ENCODE measurements around the gene YBX3.

Gene YBX3

GRCh38 chr12:10701843-10702242, 21.3 kb downstream of the YBX3 start:
- Histone ChIP-seq H3K4me1 (ENCODE audit: insufficient read depth, low read length) (no peaks in the 10 kb centered on the region), H3K9me3 (ENCODE audit: low read length) (no peaks in the 10 kb centered on the region), H3K27ac (ENCODE audit: low read depth, low read length) (no peak overlapping the region), H3K27me3 (ENCODE audit: control insufficient read depth in 1 of 2, insufficient read depth in 2 of 2, low read length in 2 of 2) (no peaks in the 10 kb centered on the region), H3K9ac (ENCODE audit: low read length) (no peak overlapping the region), H3K4me3 (ENCODE audit: low read depth in 1 of 2, low read length in 2 of 2) (no peak overlapping the region), H3K36me3 (ENCODE audit: insufficient read depth, low read length) (peaks cover 53% of the 10 kb centered on the region)

DNA sequence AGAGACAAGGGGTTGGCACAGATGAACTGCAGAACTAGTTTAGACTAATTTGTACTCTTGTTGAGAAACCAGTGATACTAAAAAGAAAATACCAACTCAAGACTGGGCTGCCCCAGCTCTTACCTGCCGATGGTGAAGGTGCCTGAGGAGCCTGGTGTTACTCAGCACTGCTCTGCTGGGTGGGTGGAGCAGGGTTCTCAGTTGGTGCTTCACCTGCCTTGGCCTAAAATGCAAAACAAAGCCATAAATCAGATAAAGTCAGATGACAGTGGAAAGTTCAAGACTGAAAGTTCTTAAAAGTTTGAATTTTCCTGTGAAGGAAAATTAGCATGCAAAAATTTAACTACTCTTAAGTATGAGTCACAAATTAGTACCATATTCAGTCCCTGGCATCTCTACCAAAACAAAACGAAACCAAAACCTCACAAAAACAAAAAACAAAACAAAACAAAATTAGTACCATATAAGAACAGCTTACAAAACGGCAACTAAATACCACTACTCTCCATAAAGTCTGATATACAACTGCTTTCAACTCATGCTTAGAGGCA, 21.9 kb downstream of the YBX3 start:
- Histone ChIP-seq H3K27me3 (ENCODE audit: control insufficient read depth in 1 of 2, insufficient read depth in 2 of 2, low read length in 2 of 2) (no peaks in the 10 kb centered on the region), H3K4me1 (ENCODE audit: insufficient read depth, low read length) (no peaks in the 10 kb centered on the region), H3K36me3 (ENCODE audit: insufficient read depth, low read length) (peaks cover 53% of the 10 kb centered on the region), H3K9me3 (ENCODE audit: low read length) (no peaks in the 10 kb centered on the region), H3K4me3 (ENCODE audit: low read depth in 1 of 2, low read length in 2 of 2) (no peak overlapping the region), H3K27ac (ENCODE audit: low read depth, low read length) (no peak overlapping the region), H3K9ac (ENCODE audit: low read length) (no peak overlapping the region)

- no peaks in the 10 kb centered on the region for H3K27me3 ChIP-seq (ENCODE audit: control insufficient read depth in 1 of 2, insufficient read depth in 2 of 2, low read length in 2 of 2)
- no peaks in the 10 kb centered on the region for H3K9me3 ChIP-seq (ENCODE audit: low read length)
- H3K4me1 ChIP-seq (ENCODE audit: insufficient read depth, low read length), result no peaks in the 10 kb centered on the region
- no peak overlapping the region for H3K4me3 ChIP-seq (ENCODE audit: low read depth in 1 of 2, low read length in 2 of 2)
- no peak overlapping the region for H3K9ac ChIP-seq (ENCODE audit: low read length)
- H3K36me3 ChIP-seq (ENCODE audit: insufficient read depth, low read length), result peaks cover 53% of the 10 kb centered on the region
- H3K27ac ChIP-seq (ENCODE audit: low read depth, low read length), result no peak overlapping the region
Measured at GRCh38 chr12:10700581-10700980, 22.5 kb downstream of the YBX3 start.

DNA sequence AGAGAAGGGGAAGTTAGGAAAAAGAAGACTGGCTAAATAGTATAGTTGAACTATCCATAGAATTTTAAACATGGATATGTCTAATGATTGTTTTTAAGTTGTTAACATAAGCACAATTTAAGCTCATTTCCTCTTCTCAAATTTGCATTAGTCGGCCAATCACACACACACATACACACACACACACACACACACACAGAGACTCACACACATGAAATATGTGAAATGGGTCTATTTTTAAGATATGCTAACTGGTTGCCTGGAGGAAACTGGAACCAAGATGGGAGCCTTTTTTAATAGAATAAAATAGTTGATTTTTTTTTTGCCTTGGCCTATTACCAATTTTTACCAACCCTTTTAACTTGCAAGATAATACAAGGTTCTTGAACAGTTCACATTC, 25.3 kb downstream of the YBX3 start:
- Histone ChIP-seq H3K4me1 (ENCODE audit: insufficient read depth, low read length) (no peaks in the 10 kb centered on the region), H3K4me3 (ENCODE audit: low read depth in 1 of 2, low read length in 2 of 2) (no peak overlapping the region), H3K27ac (ENCODE audit: low read depth, low read length) (no peak overlapping the region), H3K9me3 (ENCODE audit: low read length) (no peaks in the 10 kb centered on the region), H3K9ac (ENCODE audit: low read length) (no peak overlapping the region), H3K27me3 (ENCODE audit: control insufficient read depth in 1 of 2, insufficient read depth in 2 of 2, low read length in 2 of 2) (no peaks in the 10 kb centered on the region), H3K36me3 (ENCODE audit: insufficient read depth, low read length) (peaks cover 46% of the 10 kb centered on the region)

DNA sequence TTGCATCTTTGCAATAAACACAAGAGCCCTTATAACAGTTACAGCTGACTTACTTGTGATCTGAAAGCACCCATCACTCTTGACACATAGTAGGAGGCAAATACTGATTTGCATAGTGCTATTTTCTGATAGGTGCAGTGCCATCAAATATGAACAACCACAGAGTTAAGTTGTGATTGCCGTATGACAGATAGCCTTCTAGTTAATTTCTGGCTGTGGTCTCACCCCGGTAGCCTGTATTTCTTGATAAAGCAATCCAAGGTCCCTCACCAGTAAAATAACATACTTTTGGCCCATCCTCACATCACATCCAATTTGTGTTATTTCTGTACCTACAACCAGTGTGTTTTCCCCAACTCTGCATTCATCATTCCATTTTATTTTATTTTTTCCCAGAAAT, 26.0 kb downstream of the YBX3 start:
- Histone ChIP-seq H3K27me3 (ENCODE audit: control insufficient read depth in 1 of 2, insufficient read depth in 2 of 2, low read length in 2 of 2) (no peaks in the 10 kb centered on the region), H3K36me3 (ENCODE audit: insufficient read depth, low read length) (peaks cover 44% of the 10 kb centered on the region), H3K27ac (ENCODE audit: low read depth, low read length) (no peak overlapping the region), H3K4me1 (ENCODE audit: insufficient read depth, low read length) (no peaks in the 10 kb centered on the region), H3K4me3 (ENCODE audit: low read depth in 1 of 2, low read length in 2 of 2) (no peak overlapping the region), H3K9me3 (ENCODE audit: low read length) (no peaks in the 10 kb centered on the region), H3K9ac (ENCODE audit: low read length) (no peak overlapping the region)

DNA sequence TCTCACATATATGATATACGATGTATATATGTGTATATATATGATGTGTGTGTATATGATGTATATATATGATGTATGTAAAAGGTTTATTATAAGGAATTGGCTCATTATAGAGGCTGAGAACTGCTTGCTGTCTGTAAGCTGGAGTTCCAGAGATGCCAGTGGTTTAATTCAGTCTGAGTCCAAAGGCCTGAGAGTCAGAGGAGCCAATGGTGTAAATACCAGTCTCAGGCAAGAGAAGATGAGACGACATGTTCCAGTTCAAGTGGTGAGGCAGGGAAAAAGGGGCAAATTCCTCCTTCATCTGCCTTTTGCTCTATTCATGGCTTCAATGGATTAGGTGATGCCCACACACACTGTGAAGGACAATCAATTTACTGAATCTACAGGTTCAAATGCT, 32.2 kb downstream of the YBX3 start:
- no peak overlapping the region for H3K9ac ChIP-seq (ENCODE audit: low read length)
- H3K27ac ChIP-seq (ENCODE audit: low read depth, low read length), result no peak overlapping the region

DNA sequence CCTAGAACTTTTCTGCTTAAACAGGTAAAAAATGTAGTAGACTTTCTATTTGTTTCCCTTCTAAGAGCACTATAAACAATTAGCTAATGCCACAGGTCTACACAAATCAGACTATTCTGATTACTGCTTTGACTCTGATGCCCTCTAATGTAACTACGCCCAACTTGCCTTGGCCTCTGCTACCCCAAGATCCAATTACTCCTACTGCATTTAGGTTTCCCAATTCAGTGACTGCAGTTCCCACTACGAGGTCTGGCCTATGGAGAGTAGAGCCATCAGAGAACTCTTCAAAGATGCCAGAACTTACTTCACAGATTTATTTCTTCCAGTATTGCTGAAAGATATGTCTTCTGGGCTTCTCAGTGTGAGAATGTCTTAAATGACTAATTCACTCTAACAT, 34.0 kb downstream of the YBX3 start:
- Histone ChIP-seq H3K9ac (ENCODE audit: low read length) (no peak overlapping the region), H3K4me1 (ENCODE audit: insufficient read depth, low read length) (no peaks in the 10 kb centered on the region), H3K36me3 (ENCODE audit: insufficient read depth, low read length) (no peaks in the 10 kb centered on the region), H3K9me3 (ENCODE audit: low read length) (no peaks in the 10 kb centered on the region), H3K4me3 (ENCODE audit: low read depth in 1 of 2, low read length in 2 of 2) (no peak overlapping the region), H3K27me3 (ENCODE audit: control insufficient read depth in 1 of 2, insufficient read depth in 2 of 2, low read length in 2 of 2) (no peaks in the 10 kb centered on the region), H3K27ac (ENCODE audit: low read depth, low read length) (no peak overlapping the region)

More for the DNA sequence above, 32.2 kb downstream of the YBX3 start:
- H3K9me3 ChIP-seq (ENCODE audit: low read length), result no peaks in the 10 kb centered on the region
- H3K27me3 ChIP-seq (ENCODE audit: control insufficient read depth in 1 of 2, insufficient read depth in 2 of 2, low read length in 2 of 2), result no peaks in the 10 kb centered on the region
- no peaks in the 10 kb centered on the region for H3K4me1 ChIP-seq (ENCODE audit: insufficient read depth, low read length)
- H3K4me3 ChIP-seq (ENCODE audit: low read depth in 1 of 2, low read length in 2 of 2), result no peak overlapping the region
- no peaks in the 10 kb centered on the region for H3K36me3 ChIP-seq (ENCODE audit: insufficient read depth, low read length)

DNA sequence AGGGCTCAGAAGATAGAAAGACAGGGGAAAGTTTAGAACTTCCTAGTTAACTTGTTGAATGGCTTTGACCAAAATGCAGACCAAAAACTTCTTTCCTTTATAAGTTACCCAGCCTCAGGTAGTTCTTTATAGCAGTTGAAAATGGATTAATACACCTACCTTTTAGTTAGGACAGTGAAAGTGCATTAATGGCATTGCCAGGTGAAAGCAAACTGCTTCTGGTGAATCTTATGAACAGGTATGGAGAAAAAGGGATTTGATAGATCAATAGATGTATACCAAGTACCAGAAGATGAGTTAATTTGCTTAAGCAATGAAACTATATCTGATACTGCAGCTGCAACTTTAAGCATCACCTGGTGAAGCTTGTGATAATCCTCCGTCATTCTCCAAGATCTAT, 35.1 kb downstream of the YBX3 start:
- H3K4me3 ChIP-seq (ENCODE audit: low read depth in 1 of 2, low read length in 2 of 2), result no peak overlapping the region
- no peaks in the 10 kb centered on the region for H3K27me3 ChIP-seq (ENCODE audit: control insufficient read depth in 1 of 2, insufficient read depth in 2 of 2, low read length in 2 of 2)
- no peaks in the 10 kb centered on the region for H3K4me1 ChIP-seq (ENCODE audit: insufficient read depth, low read length)
- no peaks in the 10 kb centered on the region for H3K9me3 ChIP-seq (ENCODE audit: low read length)
- no peaks in the 10 kb centered on the region for H3K36me3 ChIP-seq (ENCODE audit: insufficient read depth, low read length)
- H3K27ac ChIP-seq (ENCODE audit: low read depth, low read length), result no peak overlapping the region
- no peak overlapping the region for H3K9ac ChIP-seq (ENCODE audit: low read length)

- Histone ChIP-seq H3K27ac (ENCODE audit: low read depth, low read length) (no peak within 1 kb of the TSS), H3K9ac (ENCODE audit: low read length) (no peak within 1 kb of the TSS)
Measured at GRCh38 chr12:10673659-10674384, 49.3 kb downstream of the YBX3 start, which contains the start of gene STYK1. TSS of gene STYK1 (minus strand) at chr12:10674052. CDS start at chr12:10634618, 39,434 bp downstream.

GRCh38 chr12:10672231-10672868, 50.8 kb downstream of the YBX3 start:
- Histone ChIP-seq H3K4me3 (ENCODE audit: low read depth in 1 of 2, low read length in 2 of 2) (no peak overlapping the region), H3K27me3 (ENCODE audit: control insufficient read depth in 1 of 2, insufficient read depth in 2 of 2, low read length in 2 of 2) (peaks cover 6 to 21% of the 10 kb centered on the region in 2 donors), H3K9ac (ENCODE audit: low read length) (no peak overlapping the region), H3K9me3 (ENCODE audit: low read length) (no peaks in the 10 kb centered on the region), H3K27ac (ENCODE audit: low read depth, low read length) (no peak overlapping the region), H3K36me3 (ENCODE audit: insufficient read depth, low read length) (no peaks in the 10 kb centered on the region), H3K4me1 (ENCODE audit: insufficient read depth, low read length) (no peaks in the 10 kb centered on the region)

More at GRCh38 chr12:10673659-10674384, 49.3 kb downstream of the YBX3 start, which contains the start of gene STYK1:
- Histone ChIP-seq H3K36me3 (ENCODE audit: insufficient read depth, low read length) (no peaks in the 10 kb centered on the region), H3K9me3 (ENCODE audit: low read length) (no peaks in the 10 kb centered on the region), H3K27me3 (ENCODE audit: control insufficient read depth in 1 of 2, insufficient read depth in 2 of 2, low read length in 2 of 2) (peaks cover 6 to 21% of the 10 kb centered on the region in 2 donors), H3K4me3 (ENCODE audit: low read depth in 1 of 2, low read length in 2 of 2) (peak within 1 kb of the TSS; percentile 41 to 54), H3K4me1 (ENCODE audit: insufficient read depth, low read length) (no peaks in the 10 kb centered on the region)

DNA sequence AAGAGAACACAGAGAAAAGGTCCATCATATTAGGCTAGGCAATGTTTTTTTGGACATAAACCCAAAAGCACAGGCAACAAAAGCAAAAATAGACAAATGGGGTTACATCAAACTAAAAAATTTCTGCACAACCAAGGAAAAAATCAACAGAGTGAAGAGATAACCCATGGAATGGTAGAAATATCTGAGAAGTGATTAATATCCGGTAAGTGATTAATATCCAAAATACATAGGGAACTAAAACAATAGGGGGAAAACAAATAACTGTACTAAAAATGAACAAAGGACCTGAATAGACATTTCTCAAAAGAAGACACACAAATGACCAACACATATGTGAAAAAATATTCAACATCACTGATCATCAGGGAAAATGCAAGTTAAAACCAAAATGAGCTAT, 53.6 kb downstream of the YBX3 start:
- Histone ChIP-seq H3K9me3 (ENCODE audit: low read length) (no peaks in the 10 kb centered on the region), H3K4me1 (ENCODE audit: insufficient read depth, low read length) (no peaks in the 10 kb centered on the region), H3K4me3 (ENCODE audit: low read depth in 1 of 2, low read length in 2 of 2) (no peak overlapping the region), H3K27me3 (ENCODE audit: control insufficient read depth in 1 of 2, insufficient read depth in 2 of 2, low read length in 2 of 2) (peaks cover under 1 to 19% of the 10 kb centered on the region in 2 donors), H3K9ac (ENCODE audit: low read length) (no peak overlapping the region), H3K27ac (ENCODE audit: low read depth, low read length) (no peak overlapping the region), H3K36me3 (ENCODE audit: insufficient read depth, low read length) (no peaks in the 10 kb centered on the region)
